ENCODE results near the gene AOC3.
"Not testable (repeated sequence)": the region's sequence is repeated elsewhere in the genome, so short reads cannot be mapped to it uniquely, and the experiment has no call there.

AOC3 gene

DNA sequence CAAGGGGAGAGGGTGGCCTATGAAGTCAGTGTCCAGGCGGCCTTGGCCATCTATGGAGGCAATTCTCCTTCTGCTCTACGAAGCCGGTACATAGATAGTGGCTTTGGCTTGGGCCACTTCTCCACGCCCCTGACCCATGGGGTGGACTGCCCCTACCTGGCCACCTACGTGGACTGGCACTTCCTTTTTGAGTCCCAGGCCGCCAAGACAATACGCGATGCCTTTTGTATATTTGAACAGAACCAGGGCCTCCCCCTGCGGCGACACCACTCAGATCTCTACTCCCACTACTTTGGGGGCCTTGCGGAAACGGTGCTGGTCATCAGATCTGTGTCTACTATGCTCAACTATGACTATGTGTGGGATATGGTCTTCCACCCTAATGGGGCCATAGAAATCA lies 17.3 kb downstream of the AOC3 start:
- no peaks in the 10 kb centered on the region for H3K4me1 Mint-ChIP-seq (ENCODE audit: low read depth)
- H3K27me3 Mint-ChIP-seq = peaks cover 10% of the 10 kb centered on the region
- H3K27ac Mint-ChIP-seq = no peak overlapping the region
- peaks cover 4% of the 10 kb centered on the region for H3K9me3 Mint-ChIP-seq
- no peak overlapping the region for H3K4me3 Mint-ChIP-seq
- no peaks in the 10 kb centered on the region for H3K36me3 Mint-ChIP-seq (ENCODE audit: low read depth)

DNA sequence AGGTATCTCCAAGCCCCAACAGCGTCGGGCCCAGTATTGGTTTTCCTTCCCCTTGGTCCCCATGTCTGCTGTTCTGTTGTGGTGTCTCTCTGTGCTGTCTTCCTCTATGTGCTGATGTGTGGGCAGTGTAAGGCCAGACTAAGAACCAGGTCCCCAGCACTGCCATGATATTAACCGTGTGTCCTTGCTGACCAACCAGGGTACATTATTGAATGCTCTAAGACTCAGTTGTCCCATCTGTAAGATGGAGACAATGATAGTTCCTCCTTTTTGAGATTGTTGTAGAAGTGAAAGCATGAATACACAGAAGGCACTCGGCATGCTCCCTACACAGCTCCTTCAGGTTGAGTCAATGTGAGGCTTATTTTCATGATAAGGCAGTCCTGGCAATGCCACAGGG lies 20.6 kb downstream of the AOC3 start:
- Mint-ChIP-seq H3K36me3 (ENCODE audit: low read depth) (no peaks in the 10 kb centered on the region), H3K4me3 (no peak overlapping the region), H3K9me3 (peaks cover 4% of the 10 kb centered on the region), H3K27me3 (peaks cover 5% of the 10 kb centered on the region), H3K27ac (no peak overlapping the region), H3K4me1 (ENCODE audit: low read depth) (no peaks in the 10 kb centered on the region)

DNA sequence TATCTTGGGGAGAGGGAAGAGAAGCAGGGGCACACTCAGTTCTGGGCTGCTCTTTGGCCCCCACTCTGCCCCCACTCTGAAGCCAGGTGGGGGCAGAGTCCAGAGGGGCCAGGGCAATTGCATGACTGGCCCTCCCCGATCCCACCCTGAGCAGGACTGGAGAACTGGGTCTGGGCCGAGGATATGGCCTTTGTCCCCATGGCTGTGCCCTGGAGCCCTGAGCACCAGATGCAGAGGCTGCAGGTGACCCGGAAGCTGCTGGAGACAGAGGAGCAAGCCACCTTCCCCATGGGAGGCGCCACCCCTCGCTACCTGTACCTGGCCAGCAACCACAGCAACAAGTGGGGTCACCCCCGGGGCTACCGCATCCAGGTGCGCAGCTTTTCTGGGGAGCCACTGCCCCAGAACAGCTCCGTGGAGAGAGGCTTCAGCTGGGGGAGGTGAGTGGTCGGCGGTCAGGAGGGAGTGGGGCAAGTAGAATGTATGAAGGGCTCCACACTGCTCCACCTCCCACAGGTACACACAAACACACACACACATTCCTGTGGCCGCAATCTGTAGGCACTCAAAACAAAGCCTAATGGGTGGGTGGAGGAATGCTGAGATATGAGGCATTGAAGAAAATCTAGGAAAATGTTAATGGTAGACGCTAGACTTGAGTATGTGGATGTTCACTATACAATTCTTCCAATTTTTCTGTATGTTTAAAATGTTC lies 21.4 kb downstream of the AOC3 start:
- no peak overlapping the region for H3K4me3 Mint-ChIP-seq
- H3K27ac Mint-ChIP-seq = no peak overlapping the region
- peaks cover 4% of the 10 kb centered on the region for H3K9me3 Mint-ChIP-seq
- no peaks in the 10 kb centered on the region for H3K36me3 Mint-ChIP-seq (ENCODE audit: low read depth)
- peaks cover 9% of the 10 kb centered on the region for H3K27me3 Mint-ChIP-seq
- H3K4me1 Mint-ChIP-seq (ENCODE audit: low read depth) = no peaks in the 10 kb centered on the region

DNA sequence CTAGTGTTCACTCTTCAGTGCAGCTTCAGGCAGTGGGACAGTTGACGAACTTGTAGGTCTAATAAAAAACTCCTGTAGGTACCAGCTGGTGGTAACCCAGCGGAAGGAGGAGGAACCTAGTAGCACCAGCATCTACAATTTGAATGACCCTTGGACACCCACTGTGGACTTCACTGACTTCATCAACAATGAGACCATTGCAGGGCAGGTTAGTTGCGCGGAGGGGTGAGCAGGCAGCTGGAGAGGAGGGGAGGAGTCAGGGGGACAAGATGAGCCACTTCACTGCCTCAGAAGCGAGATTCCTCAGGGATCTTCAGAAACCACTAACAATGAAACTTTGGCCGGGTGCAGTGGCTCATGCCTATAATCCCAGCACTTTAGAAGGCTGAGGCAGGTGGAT lies 22.3 kb downstream of the AOC3 start:
- Mint-ChIP-seq H3K4me1 (ENCODE audit: low read depth) (no peaks in the 10 kb centered on the region), H3K9me3 (peaks cover 4% of the 10 kb centered on the region), H3K27me3 (peaks cover 13% of the 10 kb centered on the region), H3K36me3 (ENCODE audit: low read depth) (no peaks in the 10 kb centered on the region), H3K4me3 (no peak overlapping the region), H3K27ac (no peak overlapping the region)

DNA sequence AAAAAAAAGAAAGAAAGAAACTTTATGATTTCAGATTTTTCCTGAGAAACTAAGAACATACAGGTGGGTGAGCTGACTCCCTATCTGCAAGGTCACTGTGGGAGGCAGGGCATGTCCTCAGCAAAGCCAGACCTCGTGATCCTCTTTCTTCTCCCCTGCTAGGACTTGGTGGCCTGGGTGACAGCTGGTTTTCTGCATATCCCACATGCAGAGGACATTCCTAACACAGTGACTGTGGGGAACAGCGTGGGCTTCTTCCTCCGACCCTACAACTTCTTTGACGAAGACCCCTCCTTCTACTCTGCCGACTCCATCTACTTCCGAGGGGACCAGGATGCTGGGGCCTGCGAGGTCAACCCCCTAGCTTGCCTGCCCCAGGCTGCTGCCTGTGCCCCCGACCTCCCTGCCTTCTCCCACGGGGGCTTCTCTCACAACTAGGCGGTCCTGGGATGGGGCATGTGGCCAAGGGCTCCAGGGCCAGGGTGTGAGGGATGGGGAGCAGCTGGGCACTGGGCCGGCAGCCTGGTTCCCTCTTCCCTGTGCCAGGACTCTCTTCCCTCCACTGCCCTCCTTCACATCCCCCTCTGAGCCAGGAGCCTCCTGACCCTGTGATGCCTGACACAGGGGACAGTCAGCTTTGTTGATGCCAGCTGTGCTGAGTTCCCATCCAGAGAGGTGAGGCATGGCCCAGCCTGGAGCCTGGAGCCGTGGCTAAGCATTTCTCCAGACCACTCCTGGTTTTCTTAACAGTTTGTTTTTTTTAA lies 23.1 kb downstream of the AOC3 start:
- H3K27me3 Mint-ChIP-seq = peaks cover 19% of the 10 kb centered on the region
- H3K36me3 Mint-ChIP-seq (ENCODE audit: low read depth); H3K27ac Mint-ChIP-seq; H3K4me1 Mint-ChIP-seq (ENCODE audit: low read depth); H3K4me3 Mint-ChIP-seq; H3K9me3 Mint-ChIP-seq: not testable (repeated sequence)

DNA sequence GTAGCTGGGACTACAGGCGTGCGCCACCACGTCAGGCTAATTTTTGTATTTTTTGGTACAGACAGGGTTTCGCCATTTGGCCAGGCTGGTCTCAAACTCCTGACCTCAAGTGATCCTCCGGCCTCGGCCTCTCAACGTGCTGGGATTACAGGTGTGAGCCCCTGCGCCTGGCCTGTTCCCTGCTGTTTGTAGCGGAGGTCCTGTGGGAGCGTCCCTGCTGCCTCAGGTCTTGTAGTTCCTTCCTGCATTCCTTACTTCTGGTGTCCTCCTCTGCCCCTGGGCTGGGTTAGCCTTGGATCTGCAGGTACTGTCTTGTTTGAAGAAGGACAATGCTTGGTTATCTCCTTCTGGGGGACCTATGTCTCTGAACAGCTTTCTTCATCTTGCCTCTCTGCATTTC lies 26.0 kb downstream of the AOC3 start:
- H3K27me3 Mint-ChIP-seq = peaks cover 18% of the 10 kb centered on the region
- H3K4me3 Mint-ChIP-seq = no peak overlapping the region
- no peak overlapping the region for H3K27ac Mint-ChIP-seq
- no peaks in the 10 kb centered on the region for H3K9me3 Mint-ChIP-seq
- H3K36me3 Mint-ChIP-seq (ENCODE audit: low read depth) = no peaks in the 10 kb centered on the region
- no peaks in the 10 kb centered on the region for H3K4me1 Mint-ChIP-seq (ENCODE audit: low read depth)

DNA sequence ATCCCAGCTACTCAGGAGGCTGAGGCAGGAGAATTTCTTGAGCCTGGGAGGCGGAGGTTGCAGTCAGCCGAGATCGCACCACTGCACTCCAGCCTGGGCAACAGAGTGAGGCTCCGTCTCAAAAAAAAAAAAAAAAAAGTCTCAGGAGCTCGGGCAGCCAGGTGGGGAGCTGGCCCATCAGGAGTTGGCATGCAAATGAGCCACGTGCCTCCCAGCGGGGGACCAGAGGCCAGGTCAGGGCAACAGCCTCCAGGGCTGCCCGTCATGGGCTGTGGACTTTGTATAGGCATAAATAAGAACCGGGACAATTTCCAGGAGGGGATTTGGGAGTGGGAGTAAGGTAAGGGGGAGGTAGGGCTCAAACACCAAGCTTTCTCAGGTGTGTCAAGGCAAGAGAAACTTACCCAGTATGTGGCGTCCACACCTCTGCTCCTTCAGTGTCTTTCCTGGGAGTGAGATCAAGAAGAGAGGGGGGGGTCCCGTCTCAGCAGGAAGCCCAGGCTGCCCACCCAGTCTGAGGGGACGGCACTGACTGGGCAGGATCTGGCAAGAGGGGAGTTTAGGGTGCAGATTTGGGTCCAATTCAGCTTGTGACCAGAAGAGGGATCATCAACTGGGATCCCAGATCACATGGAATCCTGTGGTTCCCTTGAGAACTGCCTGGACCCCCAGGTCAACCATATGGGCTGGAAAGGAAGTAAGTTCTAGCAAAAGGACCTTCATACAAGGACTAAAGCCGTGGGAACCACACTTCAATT lies 27.3 kb downstream of the AOC3 start:
- Mint-ChIP-seq H3K9me3 (no peaks in the 10 kb centered on the region), H3K36me3 (ENCODE audit: low read depth) (no peaks in the 10 kb centered on the region), H3K4me1 (ENCODE audit: low read depth) (no peaks in the 10 kb centered on the region), H3K4me3 (no peak overlapping the region), H3K27ac (no peak overlapping the region), H3K27me3 (peaks cover 18% of the 10 kb centered on the region)

DNA sequence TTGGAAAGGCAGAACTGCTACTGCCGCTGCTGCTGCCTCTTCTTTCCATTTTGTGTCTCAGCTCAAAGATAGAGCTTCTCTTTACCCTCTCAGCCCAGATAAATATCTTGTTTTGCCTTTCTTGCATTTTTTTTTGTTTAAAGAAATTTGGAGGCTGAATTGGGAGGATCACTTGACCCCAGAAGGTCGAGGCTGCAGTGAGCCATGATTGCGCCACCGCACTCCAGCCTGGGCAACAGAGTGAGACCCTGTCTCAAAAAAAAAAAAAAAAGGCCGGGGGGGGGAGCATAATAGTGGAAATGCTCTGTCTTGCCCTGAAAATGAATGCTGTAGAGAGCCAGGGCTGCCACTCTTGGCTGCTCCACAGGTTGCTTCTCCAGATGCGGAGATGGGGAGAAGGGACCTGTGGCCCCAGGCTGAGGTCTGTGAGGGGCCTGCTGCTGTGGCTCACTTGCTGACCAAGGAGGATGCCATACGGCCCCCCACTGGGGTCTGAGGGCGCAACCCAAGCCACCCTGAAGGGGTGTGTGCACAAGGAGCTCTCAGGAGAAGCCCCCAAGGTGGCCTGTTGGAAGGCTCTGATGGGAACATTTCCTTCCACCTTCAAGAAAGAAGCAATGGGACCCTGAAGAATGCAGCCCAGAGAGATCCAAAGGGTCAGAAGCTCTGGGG lies 28.1 kb downstream of the AOC3 start:
- H3K27ac Mint-ChIP-seq = no peak overlapping the region
- no peaks in the 10 kb centered on the region for H3K36me3 Mint-ChIP-seq (ENCODE audit: low read depth)
- H3K9me3 Mint-ChIP-seq = no peaks in the 10 kb centered on the region
- H3K4me3 Mint-ChIP-seq = no peak overlapping the region
- no peaks in the 10 kb centered on the region for H3K4me1 Mint-ChIP-seq (ENCODE audit: low read depth)
- H3K27me3 Mint-ChIP-seq = peaks cover 18% of the 10 kb centered on the region

DNA sequence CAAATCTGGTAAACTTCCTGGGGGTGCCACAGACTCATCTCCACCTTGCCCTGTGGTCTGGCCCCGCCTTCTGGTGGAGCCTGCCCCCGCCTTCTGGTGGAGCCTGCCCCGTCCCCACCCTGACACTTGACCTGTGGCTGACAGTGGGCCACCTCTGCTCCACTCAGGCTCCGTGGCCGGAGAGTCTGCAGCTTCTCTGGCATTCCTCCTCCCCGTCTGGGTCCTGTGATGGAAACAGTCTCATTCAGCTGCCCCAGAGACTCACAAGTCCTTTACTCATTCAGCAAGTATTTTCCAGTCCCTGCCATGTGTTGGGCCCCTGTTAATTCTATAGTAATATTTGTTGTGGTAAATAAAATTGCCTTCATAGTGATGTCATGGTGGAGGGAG lies 28.6 kb downstream of the AOC3 start:
- Mint-ChIP-seq H3K9me3 (no peaks in the 10 kb centered on the region), H3K4me1 (ENCODE audit: low read depth) (no peaks in the 10 kb centered on the region), H3K27me3 (peaks cover 18% of the 10 kb centered on the region), H3K4me3 (no peak overlapping the region), H3K36me3 (ENCODE audit: low read depth) (no peaks in the 10 kb centered on the region), H3K27ac (no peak overlapping the region)

DNA sequence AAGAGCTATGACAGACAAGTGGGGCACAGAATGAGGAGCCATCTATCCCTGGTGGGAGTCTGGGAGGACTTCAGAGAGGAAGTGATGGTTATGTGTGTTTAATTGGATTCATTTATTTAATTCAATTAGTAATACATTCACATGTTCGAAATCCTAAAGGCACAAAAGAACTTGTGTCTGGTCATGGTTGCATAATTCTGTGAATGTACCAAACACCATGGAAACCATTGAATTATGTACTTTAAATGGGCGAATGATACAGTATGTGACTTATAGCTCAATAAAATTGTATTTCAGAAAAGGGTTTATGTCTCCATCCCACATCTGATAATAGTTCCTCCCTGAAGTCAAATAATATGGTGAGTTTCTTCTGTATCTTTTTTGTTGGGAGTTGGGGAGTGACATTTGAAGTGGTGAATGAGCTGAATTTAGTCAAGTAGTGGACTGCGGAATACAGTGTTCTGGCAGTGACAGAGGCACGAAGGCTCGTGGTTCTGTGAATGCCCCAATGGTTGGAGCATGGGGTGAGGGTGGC lies 29.8 kb downstream of the AOC3 start:
- no peaks in the 10 kb centered on the region for H3K9me3 Mint-ChIP-seq
- no peak overlapping the region for H3K27ac Mint-ChIP-seq
- no peaks in the 10 kb centered on the region for H3K36me3 Mint-ChIP-seq (ENCODE audit: low read depth)
- H3K27me3 Mint-ChIP-seq = peaks cover 18% of the 10 kb centered on the region
- no peaks in the 10 kb centered on the region for H3K4me1 Mint-ChIP-seq (ENCODE audit: low read depth)
- H3K4me3 Mint-ChIP-seq = no peak overlapping the region

DNA sequence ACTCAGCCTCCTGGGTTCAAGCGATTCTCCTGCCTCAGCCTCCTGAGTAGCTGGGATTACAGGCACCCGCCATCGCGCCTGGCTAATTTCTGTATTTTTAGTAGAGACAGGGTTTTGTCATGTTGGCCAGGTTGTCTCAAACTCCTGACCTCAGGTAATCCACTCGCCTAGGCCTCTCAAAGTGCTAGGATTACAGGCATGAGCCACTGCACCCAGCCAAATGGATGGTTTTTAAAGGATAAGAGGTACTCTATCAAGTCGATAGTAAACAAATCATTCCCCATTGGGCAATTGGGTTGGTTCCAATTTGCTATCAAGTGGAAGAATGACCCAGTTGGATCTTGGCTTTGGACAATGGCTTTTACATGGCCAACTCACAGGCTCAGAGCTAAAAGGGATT lies 30.7 kb downstream of the AOC3 start:
- not testable (repeated sequence) for H3K4me3 Mint-ChIP-seq; H3K27ac Mint-ChIP-seq; H3K36me3 Mint-ChIP-seq (ENCODE audit: low read depth); H3K4me1 Mint-ChIP-seq (ENCODE audit: low read depth); H3K9me3 Mint-ChIP-seq
- peaks cover 18% of the 10 kb centered on the region for H3K27me3 Mint-ChIP-seq

DNA sequence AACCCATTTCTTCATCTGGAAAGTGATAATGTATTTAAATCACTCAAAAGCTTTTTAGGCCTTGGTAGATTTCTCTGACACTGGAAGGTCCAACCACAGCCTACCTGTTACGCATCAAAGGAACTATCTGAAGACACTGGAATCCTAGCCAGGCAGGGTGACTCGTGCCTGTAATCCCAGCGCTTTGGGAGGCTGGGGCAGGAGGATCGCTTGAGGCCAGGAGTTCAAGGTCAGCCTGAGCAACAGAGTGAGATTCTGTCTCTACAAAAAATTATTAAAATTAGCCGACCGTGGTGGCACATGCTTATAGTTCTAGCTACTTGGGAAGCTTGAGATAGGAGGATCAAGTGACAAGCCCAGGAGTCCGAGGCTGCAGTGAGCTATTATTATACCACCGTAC lies 31.2 kb downstream of the AOC3 start:
- no peak overlapping the region for H3K4me3 Mint-ChIP-seq
- H3K4me1 Mint-ChIP-seq (ENCODE audit: low read depth) = no peaks in the 10 kb centered on the region
- no peak overlapping the region for H3K27ac Mint-ChIP-seq
- no peaks in the 10 kb centered on the region for H3K36me3 Mint-ChIP-seq (ENCODE audit: low read depth)
- peaks cover 17% of the 10 kb centered on the region for H3K27me3 Mint-ChIP-seq
- H3K9me3 Mint-ChIP-seq = no peaks in the 10 kb centered on the region

DNA sequence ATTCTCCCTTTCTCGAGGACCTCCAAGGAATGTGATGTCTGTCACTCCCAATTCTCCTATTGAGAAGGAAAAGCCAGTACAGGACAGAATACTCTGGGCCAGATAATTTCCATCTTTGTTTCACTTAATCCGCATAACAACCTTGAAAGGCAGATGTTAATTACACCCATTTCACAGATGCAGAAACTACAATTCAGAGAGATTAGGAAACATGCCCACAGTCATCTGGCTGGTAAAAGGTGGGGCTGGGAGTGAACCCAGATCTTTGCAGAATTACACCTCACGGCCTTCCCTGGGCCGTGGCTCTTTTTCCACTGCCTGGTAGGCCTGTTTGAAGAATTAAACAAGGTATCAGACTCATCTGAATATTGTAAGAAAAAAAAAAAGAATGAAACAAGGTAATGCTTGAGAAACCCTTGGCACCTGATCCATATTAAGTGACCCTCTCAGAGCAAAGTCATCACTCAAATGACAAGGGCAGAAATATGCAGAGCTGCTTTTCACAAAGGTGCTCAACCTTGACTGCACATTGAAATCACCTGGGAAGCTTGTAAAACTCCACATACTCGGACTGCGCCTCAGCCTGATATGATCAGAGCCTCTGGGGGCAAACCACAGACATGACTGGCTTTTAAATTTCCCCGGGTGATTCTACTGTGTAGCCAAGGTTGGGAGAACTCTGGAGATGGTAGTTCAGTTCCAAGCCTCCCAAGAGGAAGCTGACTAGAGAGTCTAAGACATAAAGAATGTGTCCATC lies 33.0 kb downstream of the AOC3 start:
- peaks cover 4% of the 10 kb centered on the region for H3K27me3 Mint-ChIP-seq
- H3K36me3 Mint-ChIP-seq (ENCODE audit: low read depth) = no peaks in the 10 kb centered on the region
- H3K4me1 Mint-ChIP-seq (ENCODE audit: low read depth) = no peaks in the 10 kb centered on the region

DNA sequence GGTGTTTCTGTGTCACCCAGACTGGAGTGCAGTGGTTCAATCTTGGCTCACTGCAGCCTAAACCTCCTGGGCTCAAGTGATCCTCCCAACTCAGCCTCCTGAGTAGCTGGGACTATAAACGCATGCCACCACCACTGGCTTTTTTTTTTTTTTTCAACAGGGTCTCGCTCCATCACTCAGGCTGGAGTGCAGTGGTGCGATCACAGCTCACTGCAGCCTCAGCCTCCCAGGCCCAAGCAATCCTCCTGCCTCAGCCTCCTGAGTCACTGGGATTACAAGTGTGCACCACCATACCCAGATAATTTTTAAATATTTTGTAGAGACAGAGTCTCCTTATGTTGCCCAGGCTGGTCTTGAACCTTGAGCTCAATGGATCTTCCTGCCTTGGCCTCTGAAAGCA lies 34.8 kb downstream of the AOC3 start:
- not testable (repeated sequence) for H3K27me3 Mint-ChIP-seq; H3K36me3 Mint-ChIP-seq (ENCODE audit: low read depth)

More for the DNA sequence above, 33.0 kb downstream of the AOC3 start:
- Mint-ChIP-seq H3K4me3 (no peak overlapping the region), H3K9me3 (no peaks in the 10 kb centered on the region), H3K27ac (no peak overlapping the region)

More for the DNA sequence above, 34.8 kb downstream of the AOC3 start:
- not testable (repeated sequence) for H3K27ac Mint-ChIP-seq; H3K4me1 Mint-ChIP-seq (ENCODE audit: low read depth); H3K9me3 Mint-ChIP-seq; H3K4me3 Mint-ChIP-seq

Data from stimulated activated naive CD8-positive, alpha-beta T cell treated with anti-CD3 and anti-CD28 coated beads, Interleukin-15, Interleukin-2, amounts not matched to agents 100 ng/mL and 50 ng/mL, for 24 hours (primary cell).